ENCODE data around the gene ERC2.

- TF ChIP-seq CTCF (IDR thresholded peaks at IDR 0.05; ENCODE audit: extremely low read depth in 1 of 2, insufficient read depth in 1 of 2, low read depth in 1 of 2, low read length in 2 of 2): no peak
- no peak for TF ChIP-seq POLR2AphosphoS5 (IDR thresholded peaks at IDR 0.05; ENCODE audit: insufficient read depth, low read depth, low read length)
- TF ChIP-seq, protein P1, sequence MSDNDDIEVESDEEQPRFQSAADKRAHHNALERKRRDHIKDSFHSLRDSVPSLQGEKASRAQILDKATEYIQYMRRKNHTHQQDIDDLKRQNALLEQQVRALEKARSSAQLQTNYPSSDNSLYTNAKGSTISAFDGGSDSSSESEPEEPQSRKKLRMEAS (IDR thresholded peaks at IDR 0.05; ENCODE audit: insufficient read depth, insufficient read length): no peak
- TF ChIP-seq POLR2A (IDR thresholded peaks at IDR 0.05; ENCODE audit: low read depth, low read length): no peak
- TF ChIP-seq JUN (IDR thresholded peaks at IDR 0.05; ENCODE audit: borderline replicate concordance, insufficient read depth, insufficient read length, low read depth): no peak
These were observed 174.0 kb downstream of the ERC2 start for GRCh38 chr3:56294286-56294685.
